Testis (tissue), 3 donors: Measurements from ENCODE around the gene FGFR3. TPM values are rescaled to one million over a fixed set of nuclear protein-coding genes. Genes with fewer than 3 reads are reported as not detected.
"Not testable (repeated sequence)": the region's sequence is repeated elsewhere in the genome, so short reads cannot be mapped to it uniquely, and the experiment has no call there.

Source experiments
- DNase-seq: peaks from one replicate; pipeline ENCODE4 v3.0.0-alpha.2; 2019
- H3K27ac ChIP-seq, 2 donors: fragments of 200-600 bp; sonication (generic); one replicate each; pipeline ENCODE4 v1.5.1; 2019
- H3K27me3 ChIP-seq: fragments of 200-600 bp; sonication (generic); one replicate; pipeline ENCODE4 v1.5.1; 2019
- H3K36me3 ChIP-seq: fragments of 200-600 bp; sonication (generic); one replicate; pipeline ENCODE4 v1.5.1; 2017; ENCODE audit warnings: low read depth; ENCODE audit errors: missing control alignments
- H3K4me1 ChIP-seq: fragments of 200-600 bp; sonication (generic); one replicate; pipeline ENCODE4 v1.5.1; 2019
- H3K4me3 ChIP-seq, 2 donors: fragments of 200-600 bp; sonication (generic); one replicate each; pipeline ENCODE4 v1.5.1; 2017 to 2019
- H3K9me3 ChIP-seq: fragments of 200-600 bp; sonication (generic); one replicate; pipeline ENCODE4 v1.5.1; 2017
- CTCF ChIP-seq, 3 experiments: fragments of 450-650 bp in 2 of 3; fragments of 200-600 bp in 1 of 3; sonication (generic) in 1 of 3; IDR thresholded peaks; one replicate each; pipeline ENCODE4 v1.5.1; 2016 to 2019; ENCODE audit warnings: antibody characterized with exemption in 3 of 3, mild to moderate bottlenecking in 2 of 3, moderate library complexity in 1 of 3
- POLR2A ChIP-seq: fragments of 450-650 bp; IDR thresholded peaks from one replicate; pipeline ENCODE4 v1.6.1; 2017; ENCODE audit warnings: antibody characterized with exemption, mild to moderate bottlenecking, moderate library complexity
- WGBS, 2 donors: methylation state at CpG; one replicate each; pipeline ENCODE4 v1.1.5; 2018; 5-methylcytosine and 5-hydroxymethylcytosine counted together
- intact Hi-C: fragments of 100-400 bp; cut with DNase I; formaldehyde crosslinking; loops from one replicate; pipeline ENCODE4 v1.15.1; 2023; ENCODE audit warnings: low total_unique reads
- polyA plus RNA-seq: library from polyadenylated mRNA; stranded (reverse); fragments of 350-450 nt; fragmentation: Illumina TruSeq; extraction: RNeasy Lipid Tissue Mini Kit (QIAGEN cat#74804); gene quantifications from one replicate; pipeline ENCODE4 v1.2.3, GENCODE V29; 2014; ENCODE audit warnings: low read depth, low replicate concordance; ENCODE audit not compliant: insufficient read depth
- total RNA-seq, 2 donors: library from RNA; depleted of rRNA; stranded (reverse); fragments of >200 nt; gene quantifications; one replicate each; pipeline ENCODE4 v1.2.3, GENCODE V29; 2016

Gene FGFR3
- total and polyA plus RNA-seq, 3 donors from 2014 or later, result 39.2 to 93.7 (median 79.6) TPM

DNA sequence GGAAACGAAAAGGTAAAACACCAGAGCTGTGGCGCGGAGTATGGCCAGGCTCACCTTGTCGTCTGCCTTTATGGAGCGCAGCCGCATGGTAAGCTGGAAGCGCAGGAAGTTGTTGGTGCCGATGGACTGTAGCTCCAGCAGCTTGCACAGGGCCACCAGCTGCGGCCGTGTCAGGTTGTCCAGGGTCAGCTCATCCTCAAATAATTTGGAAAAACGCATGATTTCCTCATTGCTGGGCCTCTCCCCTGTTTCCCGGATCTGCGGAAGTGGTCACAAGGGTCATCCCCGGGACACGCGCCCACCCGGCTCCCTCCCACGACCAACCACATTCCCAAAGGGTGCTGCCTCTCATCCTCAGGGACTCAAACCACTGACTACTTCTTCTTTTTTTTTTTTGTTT lies 39.6 kb downstream of the FGFR3 start:
- 89 to 90% methylated on average over 18 of the region's 18 CpGs for WGBS, 2 donors
- Histone ChIP-seq H3K27ac (no peak overlapping the region), H3K36me3 (no peaks in the 10 kb centered on the region), H3K9me3 (no peaks in the 10 kb centered on the region), H3K27me3 (no peaks in the 10 kb centered on the region), H3K4me3 (no peak overlapping the region), H3K4me1 (peaks cover 8% of the 10 kb centered on the region)
- no peak for DNase-seq
- TF ChIP-seq POLR2A (no peak), CTCF (IDR thresholded peaks at IDR 0.05) (no peak)
- intact Hi-C loops, result no loop called here

DNA sequence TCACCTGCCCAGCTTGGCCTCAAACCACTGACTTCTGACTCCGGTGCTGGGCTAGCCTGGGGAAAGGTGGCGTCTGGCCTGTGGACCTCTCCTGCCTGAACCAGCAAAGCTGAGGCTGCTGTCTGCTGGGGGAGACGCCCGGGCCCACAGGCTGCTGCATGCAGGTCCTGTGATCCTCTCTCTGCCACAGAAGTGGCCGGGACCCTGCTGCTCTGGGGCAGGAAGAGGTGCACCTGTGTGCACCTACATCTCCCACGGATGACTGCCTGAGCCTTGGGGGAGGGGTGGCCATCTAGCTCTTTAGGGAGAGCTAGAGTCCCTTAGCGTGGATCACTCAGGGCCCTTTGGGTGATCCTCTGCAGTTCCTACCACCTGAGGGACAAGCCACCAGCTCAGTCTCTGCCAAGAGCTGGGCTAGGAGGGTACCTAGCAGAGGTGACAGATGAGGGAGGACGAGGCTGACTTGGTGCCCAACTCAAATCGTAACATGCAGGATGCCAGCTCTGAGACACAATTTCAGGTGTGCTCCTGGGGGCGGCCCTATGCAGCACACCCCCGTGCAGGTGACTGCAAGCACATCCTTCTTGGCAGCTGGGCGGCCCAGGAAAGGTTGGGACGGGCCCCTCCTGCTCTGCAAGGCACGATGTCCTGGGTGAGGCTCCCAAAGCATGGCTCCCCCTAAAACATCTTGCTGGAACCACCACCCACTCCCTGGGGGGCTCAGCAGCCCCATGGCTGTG lies 40.4 kb downstream of the FGFR3 start:
- Histone ChIP-seq H3K27ac (peak overlapping the region; percentile 71 to 76), H3K4me1 (peaks cover 8% of the 10 kb centered on the region), H3K36me3 (no peaks in the 10 kb centered on the region), H3K4me3 (no peak overlapping the region), H3K27me3 (no peaks in the 10 kb centered on the region), H3K9me3 (no peaks in the 10 kb centered on the region)
- TF ChIP-seq POLR2A (no peak), CTCF (IDR thresholded peaks at IDR 0.05) (no peak)
- 88 to 90% methylated on average over 2 to 14 of the region's 14 CpGs for WGBS, 2 donors
- intact Hi-C loops, result no loop called here
- DNase-seq, result no peak

DNA sequence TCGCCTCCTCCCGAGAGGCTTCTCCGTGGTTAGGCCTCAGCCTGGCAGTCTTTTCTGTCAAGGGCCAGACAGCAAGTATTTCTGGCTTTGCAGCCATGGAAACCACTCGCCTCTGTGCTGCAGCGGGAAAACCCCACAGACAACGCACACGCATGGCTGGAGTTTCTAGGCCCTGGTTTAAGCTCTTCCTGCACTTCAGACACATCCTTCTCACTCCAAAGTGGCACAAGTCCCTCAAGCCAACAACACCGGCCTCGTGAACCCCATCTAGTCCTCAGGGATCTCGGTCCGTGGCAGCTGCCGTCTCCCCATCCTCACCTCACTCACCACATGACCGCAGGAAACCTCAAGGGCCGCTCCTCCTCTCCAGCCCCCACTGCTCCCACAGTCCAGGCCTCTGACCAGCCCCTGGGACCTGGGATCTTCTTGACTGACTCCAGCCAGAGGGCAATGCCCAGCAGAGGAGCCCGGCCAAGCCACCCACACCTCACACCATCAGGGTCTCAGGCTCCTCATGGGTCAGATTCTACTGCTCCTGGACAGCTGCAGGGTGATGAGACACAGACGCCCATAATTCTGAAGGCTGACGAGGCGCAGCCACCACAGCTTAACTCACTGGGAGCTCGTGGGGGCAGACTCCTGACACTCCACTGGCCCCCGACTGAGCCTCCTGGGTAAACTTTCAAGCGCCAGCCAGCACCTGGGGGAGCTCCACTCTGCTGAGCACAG lies 41.1 kb downstream of the FGFR3 start:
- Histone ChIP-seq H3K4me1 (peaks cover 8% of the 10 kb centered on the region), H3K9me3 (no peaks in the 10 kb centered on the region), H3K36me3 (no peaks in the 10 kb centered on the region), H3K27ac (peak overlapping the region; percentile 71 to 76), H3K27me3 (no peaks in the 10 kb centered on the region), H3K4me3 (no peak overlapping the region)
- WGBS, 2 donors, result 56 to 82% methylated on average over 9 to 21 of the region's 21 CpGs
- no peak for TF ChIP-seq CTCF (IDR thresholded peaks at IDR 0.05)
- TF ChIP-seq POLR2A, result no peak
- no peak for DNase-seq
- intact Hi-C loops, result no loop called here

GRCh38 chr4:1835836-1836235 lies 42.7 kb downstream of the FGFR3 start:
- peak overlapping the region in 1 of 2 donors; percentile 71 for H3K27ac ChIP-seq
- H3K9me3 ChIP-seq, H3K4me3 ChIP-seq, H3K4me1 ChIP-seq, DNase-seq, intact Hi-C loops, H3K36me3 ChIP-seq, H3K27me3 ChIP-seq: not testable (repeated sequence)
- 96 to 97% methylated on average over 8 of the region's 8 CpGs for WGBS, 2 donors

DNA sequence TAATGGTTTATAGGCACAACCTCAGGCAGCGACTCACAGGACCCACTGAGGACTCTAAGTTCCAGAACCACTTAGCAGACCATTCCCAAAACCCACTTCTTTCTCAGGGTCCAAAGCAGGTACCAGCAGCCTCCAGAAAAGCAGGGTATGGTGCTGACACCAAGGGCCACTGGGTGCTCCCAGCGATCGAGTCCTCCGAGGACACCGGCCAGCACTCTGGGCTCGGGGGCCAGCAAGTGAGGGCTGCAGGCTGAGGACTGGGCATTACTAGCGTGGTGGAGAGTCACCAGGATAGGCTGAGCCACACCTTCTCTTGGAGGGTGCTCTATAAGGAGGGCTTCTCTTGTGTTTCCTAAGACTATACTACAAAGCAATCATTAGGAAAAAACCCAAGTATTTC lies 43.6 kb downstream of the FGFR3 start:
- 92 to 94% methylated on average over 7 of the region's 7 CpGs for WGBS, 2 donors
- Histone ChIP-seq H3K36me3 (no peaks in the 10 kb centered on the region), H3K9me3 (no peaks in the 10 kb centered on the region), H3K4me3 (no peak overlapping the region), H3K4me1 (peaks cover 13% of the 10 kb centered on the region), H3K27me3 (no peaks in the 10 kb centered on the region), H3K27ac (no peak overlapping the region)
- no peak for DNase-seq
- no peak for TF ChIP-seq CTCF (IDR thresholded peaks at IDR 0.05)
- TF ChIP-seq POLR2A, result no peak
- intact Hi-C loops, result no loop called here
